Astrocyte (in vitro differentiated cells and primary cell): ENCODE results near the gene LAG3. TPM values are rescaled to one million over a fixed set of nuclear protein-coding genes. Genes with fewer than 3 reads are reported as not detected.

Source experiments
- DNase-seq: peaks from one replicate; pipeline ENCODE4 v3.0.0-alpha.2; 2010; ENCODE audit warnings: low read depth
- FAIRE-seq: peaks from 2 replicates; lab custom pipeline; 2011; peaks lifted over from hg19 to GRCh38; lab: Jason Lieb, UNC
- H2AFZ ChIP-seq: 2 replicates; pipeline ENCODE4 v1.6.0; 2012; ENCODE audit warnings: low read depth, low read length, inconsistent platforms
- H3K27ac ChIP-seq: 2 replicates; pipeline ENCODE4 v1.5.1; 2011; ENCODE audit warnings: low read depth, low read length, inconsistent platforms
- H3K27me3 ChIP-seq: 2 replicates; pipeline ENCODE4 v1.6.0; 2011; ENCODE audit warnings: low read length, inconsistent platforms; ENCODE audit not compliant: insufficient read depth
- H3K36me3 ChIP-seq: 2 replicates; pipeline ENCODE4 v1.5.1; 2011; ENCODE audit warnings: low read length, inconsistent platforms; ENCODE audit not compliant: insufficient read depth
- H3K4me1 ChIP-seq: 2 replicates; pipeline ENCODE4 v1.5.1; 2011; ENCODE audit warnings: low read length, inconsistent platforms; ENCODE audit not compliant: insufficient read depth
- H3K4me2 ChIP-seq: 2 replicates; pipeline ENCODE4 v1.6.0; 2012; ENCODE audit warnings: low read length, inconsistent platforms
- H3K4me3 ChIP-seq: 2 replicates; pipeline ENCODE4 v1.5.1; 2011; ENCODE audit warnings: low read depth, mild to moderate bottlenecking, low read length, inconsistent platforms; ENCODE audit not compliant: insufficient read depth
- H3K79me2 ChIP-seq: 2 replicates; pipeline ENCODE4 v1.6.0; 2012; ENCODE audit warnings: mild to moderate bottlenecking, low read length, inconsistent platforms; ENCODE audit not compliant: insufficient read depth
- H3K9ac ChIP-seq: 2 replicates; pipeline ENCODE4 v1.6.0; 2012; ENCODE audit warnings: mild to moderate bottlenecking, low read length, inconsistent platforms
- H3K9me3 ChIP-seq: 2 replicates; pipeline ENCODE4 v1.5.1; 2012; ENCODE audit warnings: low read depth, mild to moderate bottlenecking, low read length, inconsistent platforms; ENCODE audit not compliant: insufficient read depth
- H4K20me1 ChIP-seq: 2 replicates; pipeline ENCODE4 v1.6.0; 2012; ENCODE audit warnings: low read length, inconsistent platforms; ENCODE audit not compliant: insufficient read depth
- H3K27ac Mint-ChIP-seq: one replicate; pipeline ENCODE4 v1.8.0; 2021; ENCODE audit warnings: mild to moderate bottlenecking, mixed read lengths; ENCODE audit not compliant: unreplicated experiment
- H3K27me3 Mint-ChIP-seq: one replicate; pipeline ENCODE4 v1.8.0; 2021; ENCODE audit warnings: low read depth, mixed read lengths; ENCODE audit not compliant: unreplicated experiment
- H3K36me3 Mint-ChIP-seq: one replicate; pipeline ENCODE4 v1.8.0; 2021; ENCODE audit warnings: low read depth, mixed read lengths; ENCODE audit not compliant: unreplicated experiment
- H3K4me1 Mint-ChIP-seq: one replicate; pipeline ENCODE4 v1.8.0; 2021; ENCODE audit warnings: low read depth, mixed read lengths; ENCODE audit not compliant: unreplicated experiment
- H3K4me3 Mint-ChIP-seq: one replicate; pipeline ENCODE4 v1.8.0; 2021; ENCODE audit warnings: mild to moderate bottlenecking, moderate library complexity, mixed read lengths; ENCODE audit not compliant: unreplicated experiment
- H3K9me3 Mint-ChIP-seq: one replicate; pipeline ENCODE4 v1.8.0; 2021; ENCODE audit warnings: mild to moderate bottlenecking, mixed read lengths; ENCODE audit not compliant: unreplicated experiment
- EZH2 ChIP-seq: IDR thresholded peaks from 2 replicates; pipeline ENCODE4 v1.6.1; 2012; ENCODE audit warnings: mild to moderate bottlenecking, low read length, inconsistent platforms; ENCODE audit not compliant: insufficient read depth
- total RNA-seq: library from RNA; stranded (reverse); gene quantifications from 2 replicates; pipeline ENCODE4 v1.2.1, GENCODE V29; 2021
- TF ChIP-seq, protein P1 (sequence below): IDR thresholded peaks from 2 replicates; pipeline ENCODE4 v1.5.1; 2011; ENCODE audit warnings: low read depth, mild to moderate bottlenecking, inconsistent platforms, low read length, moderate library complexity; ENCODE audit not compliant: insufficient read depth

Gene LAG3
- total RNA-seq, 1 donor from 2014 or later: 2.0 TPM

DNA sequence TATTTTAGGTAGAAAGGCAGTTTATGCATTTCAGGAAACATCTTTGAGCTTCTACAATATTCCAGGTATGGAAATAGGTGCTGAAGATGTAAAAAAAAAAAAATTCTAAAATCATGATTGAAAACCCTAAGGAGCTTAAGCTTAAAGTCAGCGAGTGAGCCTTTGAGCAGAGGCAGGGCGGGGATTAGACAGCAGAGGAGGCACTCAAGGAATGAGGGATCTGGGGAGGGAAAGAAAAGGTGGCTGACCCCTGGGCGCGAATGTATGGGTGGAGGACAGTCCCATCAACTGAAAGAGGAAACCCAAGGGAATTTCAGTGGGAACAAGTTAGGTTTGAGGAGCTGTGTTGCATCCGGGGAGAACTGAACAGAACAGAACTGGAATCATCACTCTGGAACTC, 12.6 kb upstream of the LAG3 start:
- Histone ChIP-seq H3K4me1 (peaks cover 9% of the 10 kb centered on the region), H3K4me2 (no peak overlapping the region), H3K4me3 (no peak overlapping the region), H2AFZ (no peak overlapping the region), H3K27me3 (no peaks in the 10 kb centered on the region), H3K79me2 (no peaks in the 10 kb centered on the region), H3K36me3 (no peaks in the 10 kb centered on the region), H3K9ac (no peak overlapping the region), H3K9me3 (no peaks in the 10 kb centered on the region), H3K27ac (no peak overlapping the region), H4K20me1 (no peaks in the 10 kb centered on the region)
- Mint-ChIP-seq H3K27ac (no peak overlapping the region), H3K36me3 (peaks cover 2% of the 10 kb centered on the region), H3K9me3 (no peaks in the 10 kb centered on the region), H3K27me3 (peaks cover 2% of the 10 kb centered on the region), H3K4me3 (no peak overlapping the region), H3K4me1 (peaks cover 18% of the 10 kb centered on the region)
- TF ChIP-seq EZH2: no peak
- TF ChIP-seq, protein P1, sequence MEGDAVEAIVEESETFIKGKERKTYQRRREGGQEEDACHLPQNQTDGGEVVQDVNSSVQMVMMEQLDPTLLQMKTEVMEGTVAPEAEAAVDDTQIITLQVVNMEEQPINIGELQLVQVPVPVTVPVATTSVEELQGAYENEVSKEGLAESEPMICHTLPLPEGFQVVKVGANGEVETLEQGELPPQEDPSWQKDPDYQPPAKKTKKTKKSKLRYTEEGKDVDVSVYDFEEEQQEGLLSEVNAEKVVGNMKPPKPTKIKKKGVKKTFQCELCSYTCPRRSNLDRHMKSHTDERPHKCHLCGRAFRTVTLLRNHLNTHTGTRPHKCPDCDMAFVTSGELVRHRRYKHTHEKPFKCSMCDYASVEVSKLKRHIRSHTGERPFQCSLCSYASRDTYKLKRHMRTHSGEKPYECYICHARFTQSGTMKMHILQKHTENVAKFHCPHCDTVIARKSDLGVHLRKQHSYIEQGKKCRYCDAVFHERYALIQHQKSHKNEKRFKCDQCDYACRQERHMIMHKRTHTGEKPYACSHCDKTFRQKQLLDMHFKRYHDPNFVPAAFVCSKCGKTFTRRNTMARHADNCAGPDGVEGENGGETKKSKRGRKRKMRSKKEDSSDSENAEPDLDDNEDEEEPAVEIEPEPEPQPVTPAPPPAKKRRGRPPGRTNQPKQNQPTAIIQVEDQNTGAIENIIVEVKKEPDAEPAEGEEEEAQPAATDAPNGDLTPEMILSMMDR: no peak
- DNase-seq: no peak
- no peak for FAIRE-seq

DNA sequence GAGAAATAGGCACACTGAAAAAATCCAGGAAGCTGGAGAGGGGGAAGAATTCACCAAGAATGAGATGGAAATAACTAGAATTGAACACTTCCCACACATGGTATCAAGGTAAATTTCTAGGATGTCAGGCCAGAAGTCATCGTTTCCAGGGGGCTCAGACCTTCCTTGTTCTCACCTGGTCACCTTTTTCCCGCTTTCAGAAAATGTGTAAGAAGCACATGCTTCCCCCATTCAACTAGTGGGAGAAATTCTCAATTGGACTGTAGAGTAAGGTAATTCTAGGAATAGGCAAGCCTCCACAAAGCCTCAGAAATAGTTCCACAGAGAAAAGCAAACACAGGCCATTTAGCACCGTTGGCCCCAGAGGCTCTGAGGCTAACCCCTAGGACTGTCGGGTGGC, 8.9 kb upstream of the LAG3 start:
- H4K20me1 ChIP-seq: peaks cover 15% of the 10 kb centered on the region
- Mint-ChIP-seq H3K9me3 (no peaks in the 10 kb centered on the region), H3K27ac (peak overlapping the region; percentile 73), H3K4me1 (peaks cover 24% of the 10 kb centered on the region), H3K36me3 (peaks cover 5% of the 10 kb centered on the region), H3K27me3 (peaks cover 2% of the 10 kb centered on the region), H3K4me3 (peak overlapping the region; percentile 42)
- H3K79me2 ChIP-seq: peaks cover 17% of the 10 kb centered on the region
- no peaks in the 10 kb centered on the region for H3K9me3 ChIP-seq
- H3K36me3 ChIP-seq: no peaks in the 10 kb centered on the region
- TF ChIP-seq EZH2: no peak
- TF ChIP-seq, protein P1: no peak
- H3K9ac ChIP-seq: peak overlapping the region; percentile 50
- H3K4me3 ChIP-seq: peak overlapping the region; percentile 13
- H3K4me2 ChIP-seq: peak overlapping the region; percentile 94
- H3K27ac ChIP-seq: peak overlapping the region; percentile 72
- FAIRE-seq: no peak
- H2AFZ ChIP-seq: peak overlapping the region; percentile 61
- no peak for DNase-seq
- no peaks in the 10 kb centered on the region for H3K27me3 ChIP-seq
- H3K4me1 ChIP-seq: peaks cover 26% of the 10 kb centered on the region

DNA sequence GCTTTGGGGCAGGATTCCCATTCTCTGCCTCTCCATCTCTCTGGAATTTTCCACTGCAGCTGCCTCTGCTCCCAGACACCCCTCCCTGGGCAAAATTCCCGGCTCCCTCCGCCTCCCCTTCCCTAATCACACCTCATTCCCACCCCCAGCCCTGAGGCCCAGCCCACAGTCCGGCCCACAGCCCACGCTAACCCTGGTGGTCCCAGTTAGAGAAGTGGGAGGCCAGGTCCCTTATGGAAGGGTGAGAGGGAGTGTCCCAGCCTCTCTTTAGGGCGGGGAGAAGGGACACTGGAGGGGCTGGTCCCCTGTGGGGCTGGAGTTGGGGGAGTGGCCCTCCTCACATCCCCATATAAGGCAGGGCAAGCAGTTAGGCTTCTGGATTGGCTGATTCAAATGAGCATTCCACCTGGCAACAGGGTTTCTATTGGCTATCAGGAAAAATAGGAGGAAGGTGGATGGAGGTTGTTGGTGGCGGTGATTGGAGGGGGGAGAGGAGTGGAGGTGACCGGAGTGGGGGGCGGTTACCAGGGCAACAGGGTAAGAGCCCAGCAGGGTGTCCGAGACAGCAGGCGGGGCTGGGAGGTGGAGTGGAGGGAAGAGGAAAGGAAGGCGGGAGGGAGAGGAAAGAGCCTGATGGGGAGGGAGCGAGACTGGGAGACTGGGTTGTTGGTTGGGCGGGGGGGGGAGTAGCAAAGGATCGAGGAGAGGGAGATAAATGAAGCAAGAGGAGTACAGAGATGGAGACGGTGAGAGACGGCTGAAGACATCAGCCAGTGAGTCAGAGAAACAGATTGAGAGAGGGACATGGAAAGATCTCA, 8.1 kb upstream of the LAG3 start:
- H3K9me3 ChIP-seq: no peaks in the 10 kb centered on the region
- H3K4me1 ChIP-seq: peaks cover 34% of the 10 kb centered on the region
- peak overlapping the region; percentile 94 for H3K4me2 ChIP-seq
- DNase-seq (peak; percentile 99), FAIRE-seq (peak; percentile 13)
- no peaks in the 10 kb centered on the region for H3K27me3 ChIP-seq
- peaks cover 23% of the 10 kb centered on the region for H4K20me1 ChIP-seq
- H3K9ac ChIP-seq: peak overlapping the region; percentile 50
- peak overlapping the region; percentile 73 for H3K27ac Mint-ChIP-seq
- peaks cover 30% of the 10 kb centered on the region for H3K4me1 Mint-ChIP-seq
- H3K36me3 ChIP-seq: no peaks in the 10 kb centered on the region
- peak overlapping the region; percentile 13 for H3K4me3 ChIP-seq
- peaks cover 2% of the 10 kb centered on the region for H3K27me3 Mint-ChIP-seq
- TF ChIP-seq, protein P1: no peak
- no peak for TF ChIP-seq EZH2
- H3K36me3 Mint-ChIP-seq: peaks cover 9% of the 10 kb centered on the region
- H2AFZ ChIP-seq: peak overlapping the region; percentile 61
- H3K9me3 Mint-ChIP-seq: no peaks in the 10 kb centered on the region
- H3K4me3 Mint-ChIP-seq: peak overlapping the region; percentile 76
- peaks cover 26% of the 10 kb centered on the region for H3K79me2 ChIP-seq
- peak overlapping the region; percentile 72 for H3K27ac ChIP-seq
